Inferior parietal cortex (tissue), 1 donor: ENCODE data around the gene DNAJC10.
"Not testable (repeated sequence)": the region's sequence is repeated elsewhere in the genome, so short reads cannot be mapped to it uniquely, and the experiment has no call there.

ENCODE experiments used
- DNase-seq: peaks from one replicate; pipeline ENCODE4 v3.0.0-alpha.2; 2016; ENCODE audit errors: extremely low spot score

DNAJC10 gene

GRCh38 chr2:182715892-182716649, at the start of gene DNAJC10:
DNAJC10 (plus strand) TSS chr2:182716257; CDS start chr2:182718087, 1,830 bp downstream.
- DNase-seq = peak; percentile 89

- no peak for DNase-seq
Observed at GRCh38 chr2:182666674-182667314, 49.3 kb upstream of the DNAJC10 start.

GRCh38 chr2:182667315-182667695, 48.8 kb upstream of the DNAJC10 start:
- no peak for DNase-seq

GRCh38 chr2:182668671-182669070, 47.4 kb upstream of the DNAJC10 start:
- no peak for DNase-seq

- DNase-seq = no peak
Observed at GRCh38 chr2:182672466-182673165, 43.4 kb upstream of the DNAJC10 start.

- DNase-seq = no peak
Observed at GRCh38 chr2:182680837-182681236, 35.2 kb upstream of the DNAJC10 start.

- DNase-seq = no peak
Observed at GRCh38 chr2:182682210-182682609, 33.8 kb upstream of the DNAJC10 start.

GRCh38 chr2:182685559-182685958, 30.5 kb upstream of the DNAJC10 start:
- DNase-seq = no peak

GRCh38 chr2:182686763-182687162, 29.3 kb upstream of the DNAJC10 start:
- not testable (repeated sequence) for DNase-seq

- DNase-seq = no peak
Observed at GRCh38 chr2:182694189-182694588, 21.9 kb upstream of the DNAJC10 start.

- no peak for DNase-seq
Observed at GRCh38 chr2:182695776-182696175, 20.3 kb upstream of the DNAJC10 start.

- no peak for DNase-seq
Observed at GRCh38 chr2:182698671-182699070, 17.4 kb upstream of the DNAJC10 start.

GRCh38 chr2:182705761-182706160, 10.3 kb upstream of the DNAJC10 start:
- DNase-seq = no peak

GRCh38 chr2:182706751-182707150, 9.3 kb upstream of the DNAJC10 start:
- DNase-seq = no peak

- DNase-seq = no peak
Observed at GRCh38 chr2:182713601-182714000, 2.5 kb upstream of the DNAJC10 start.

GRCh38 chr2:182715121-182715891, 751 bp upstream of the DNAJC10 start:
- peak; percentile 25 for DNase-seq

- peak; percentile 25 for DNase-seq
Observed at GRCh38 chr2:182716650-182716979, 558 bp downstream of the DNAJC10 start.

- peak; percentile 11 for DNase-seq
Observed at GRCh38 chr2:182717416-182717815, 1.4 kb downstream of the DNAJC10 start.

GRCh38 chr2:182717816-182718215, 1.8 kb downstream of the DNAJC10 start:
- DNase-seq = peak; percentile 19

GRCh38 chr2:182718459-182718858, 2.4 kb downstream of the DNAJC10 start:
- no peak for DNase-seq

GRCh38 chr2:182719116-182719515, 3.1 kb downstream of the DNAJC10 start:
- DNase-seq = not testable (repeated sequence)

GRCh38 chr2:182724656-182725055, 8.6 kb downstream of the DNAJC10 start:
- DNase-seq = no peak
